Omental fat pad (tissue), 4 donors: ENCODE measurements around the gene NRG3. TPM values are rescaled to one million over a fixed set of nuclear protein-coding genes. Genes with fewer than 3 reads are reported as not detected.

ENCODE experiments used
- ATAC-seq: fragments of 150-250 bp; one replicate; pipeline ENCODE4 v1.9.1; 2016; ENCODE audit warnings: mild to moderate bottlenecking, moderate library complexity; ENCODE audit not compliant: low FRiP score
- DNase-seq: peaks from one replicate; pipeline ENCODE4 v3.0.0-alpha.2; 2019; ENCODE audit warnings: low spot score
- CTCF ChIP-seq, 3 donors: fragments of 450-650 bp; IDR thresholded peaks; one replicate each; pipeline ENCODE4 v1.5.1; 2016 to 2017; ENCODE audit warnings: antibody characterized with exemption in 3 of 3, mild to moderate bottlenecking in 3 of 3, moderate library complexity in 2 of 3
- total RNA-seq, 4 donors: library from RNA; depleted of rRNA; stranded (reverse); fragments of >200 nt; gene quantifications; one replicate each; pipeline ENCODE4 v1.1.0, GENCODE V29; 2016

Gene NRG3
- total RNA-seq: under 1 TPM in 3 of 4 donors, not detected in 1; 0.19 to 0.47 (median 0.38) TPM

GRCh38 chr10:81874875-81875466, at the start of gene NRG3:
NRG3 (plus strand) TSS chr10:81875194.
- TF ChIP-seq CTCF (IDR thresholded peaks at IDR 0.05): no peak
- no peak for DNase-seq
- peak; percentile 38 for ATAC-seq

GRCh38 chr10:81828251-81828650, 46.7 kb upstream of the NRG3 start:
- ATAC-seq (no peak), DNase-seq (no peak)
- TF ChIP-seq CTCF (IDR thresholded peaks at IDR 0.05): no peak

GRCh38 chr10:81831060-81831459, 43.9 kb upstream of the NRG3 start:
- no peak for ATAC-seq
- DNase-seq: no peak
- TF ChIP-seq CTCF (IDR thresholded peaks at IDR 0.05): no peak

- ATAC-seq: no peak
- no peak for TF ChIP-seq CTCF (IDR thresholded peaks at IDR 0.05)
- DNase-seq: no peak
These were observed 36.0 kb upstream of the NRG3 start for GRCh38 chr10:81838950-81839349.

- ATAC-seq: no peak
- no peak for TF ChIP-seq CTCF (IDR thresholded peaks at IDR 0.05)
- no peak for DNase-seq
These were observed 32.0 kb upstream of the NRG3 start for GRCh38 chr10:81843042-81843441.

GRCh38 chr10:81847675-81848074, 27.3 kb upstream of the NRG3 start:
- ATAC-seq: no peak
- TF ChIP-seq CTCF (IDR thresholded peaks at IDR 0.05): no peak
- DNase-seq: no peak

- TF ChIP-seq CTCF (IDR thresholded peaks at IDR 0.05): no peak
- ATAC-seq (no peak), DNase-seq (no peak)
These were observed 26.5 kb upstream of the NRG3 start for GRCh38 chr10:81848514-81848913.
